Astrocyte (in vitro differentiated cells and primary cell): ENCODE measurements around the gene EHBP1. TPM values are rescaled to one million over a fixed set of nuclear protein-coding genes. Genes with fewer than 3 reads are reported as not detected.

ENCODE experiments used
- DNase-seq: peaks from one replicate; pipeline ENCODE4 v3.0.0-alpha.2; 2010; ENCODE audit warnings: low read depth
- FAIRE-seq: peaks from 2 replicates; lab custom pipeline; 2011; peaks lifted over from hg19 to GRCh38; lab: Jason Lieb, UNC
- H2AFZ ChIP-seq: 2 replicates; pipeline ENCODE4 v1.6.0; 2012; ENCODE audit warnings: low read depth, low read length, inconsistent platforms
- H3K27ac ChIP-seq: 2 replicates; pipeline ENCODE4 v1.5.1; 2011; ENCODE audit warnings: low read depth, low read length, inconsistent platforms
- H3K27me3 ChIP-seq: 2 replicates; pipeline ENCODE4 v1.6.0; 2011; ENCODE audit warnings: low read length, inconsistent platforms; ENCODE audit not compliant: insufficient read depth
- H3K36me3 ChIP-seq: 2 replicates; pipeline ENCODE4 v1.5.1; 2011; ENCODE audit warnings: low read length, inconsistent platforms; ENCODE audit not compliant: insufficient read depth
- H3K4me1 ChIP-seq: 2 replicates; pipeline ENCODE4 v1.5.1; 2011; ENCODE audit warnings: low read length, inconsistent platforms; ENCODE audit not compliant: insufficient read depth
- H3K4me2 ChIP-seq: 2 replicates; pipeline ENCODE4 v1.6.0; 2012; ENCODE audit warnings: low read length, inconsistent platforms
- H3K4me3 ChIP-seq: 2 replicates; pipeline ENCODE4 v1.5.1; 2011; ENCODE audit warnings: low read depth, mild to moderate bottlenecking, low read length, inconsistent platforms; ENCODE audit not compliant: insufficient read depth
- H3K79me2 ChIP-seq: 2 replicates; pipeline ENCODE4 v1.6.0; 2012; ENCODE audit warnings: mild to moderate bottlenecking, low read length, inconsistent platforms; ENCODE audit not compliant: insufficient read depth
- H3K9ac ChIP-seq: 2 replicates; pipeline ENCODE4 v1.6.0; 2012; ENCODE audit warnings: mild to moderate bottlenecking, low read length, inconsistent platforms
- H3K9me3 ChIP-seq: 2 replicates; pipeline ENCODE4 v1.5.1; 2012; ENCODE audit warnings: low read depth, mild to moderate bottlenecking, low read length, inconsistent platforms; ENCODE audit not compliant: insufficient read depth
- H4K20me1 ChIP-seq: 2 replicates; pipeline ENCODE4 v1.6.0; 2012; ENCODE audit warnings: low read length, inconsistent platforms; ENCODE audit not compliant: insufficient read depth
- H3K27ac Mint-ChIP-seq: one replicate; pipeline ENCODE4 v1.8.0; 2021; ENCODE audit warnings: mild to moderate bottlenecking, mixed read lengths; ENCODE audit not compliant: unreplicated experiment
- H3K27me3 Mint-ChIP-seq: one replicate; pipeline ENCODE4 v1.8.0; 2021; ENCODE audit warnings: low read depth, mixed read lengths; ENCODE audit not compliant: unreplicated experiment
- H3K36me3 Mint-ChIP-seq: one replicate; pipeline ENCODE4 v1.8.0; 2021; ENCODE audit warnings: low read depth, mixed read lengths; ENCODE audit not compliant: unreplicated experiment
- H3K4me1 Mint-ChIP-seq: one replicate; pipeline ENCODE4 v1.8.0; 2021; ENCODE audit warnings: low read depth, mixed read lengths; ENCODE audit not compliant: unreplicated experiment
- H3K4me3 Mint-ChIP-seq: one replicate; pipeline ENCODE4 v1.8.0; 2021; ENCODE audit warnings: mild to moderate bottlenecking, moderate library complexity, mixed read lengths; ENCODE audit not compliant: unreplicated experiment
- H3K9me3 Mint-ChIP-seq: one replicate; pipeline ENCODE4 v1.8.0; 2021; ENCODE audit warnings: mild to moderate bottlenecking, mixed read lengths; ENCODE audit not compliant: unreplicated experiment
- EZH2 ChIP-seq: IDR thresholded peaks from 2 replicates; pipeline ENCODE4 v1.6.1; 2012; ENCODE audit warnings: mild to moderate bottlenecking, low read length, inconsistent platforms; ENCODE audit not compliant: insufficient read depth
- total RNA-seq: library from RNA; stranded (reverse); gene quantifications from 2 replicates; pipeline ENCODE4 v1.2.1, GENCODE V29; 2021
- TF ChIP-seq, protein P1 (sequence below): IDR thresholded peaks from 2 replicates; pipeline ENCODE4 v1.5.1; 2011; ENCODE audit warnings: low read depth, mild to moderate bottlenecking, inconsistent platforms, low read length, moderate library complexity; ENCODE audit not compliant: insufficient read depth

Gene EHBP1
- total RNA-seq, 1 donor from 2014 or later: 44.1 TPM

DNA sequence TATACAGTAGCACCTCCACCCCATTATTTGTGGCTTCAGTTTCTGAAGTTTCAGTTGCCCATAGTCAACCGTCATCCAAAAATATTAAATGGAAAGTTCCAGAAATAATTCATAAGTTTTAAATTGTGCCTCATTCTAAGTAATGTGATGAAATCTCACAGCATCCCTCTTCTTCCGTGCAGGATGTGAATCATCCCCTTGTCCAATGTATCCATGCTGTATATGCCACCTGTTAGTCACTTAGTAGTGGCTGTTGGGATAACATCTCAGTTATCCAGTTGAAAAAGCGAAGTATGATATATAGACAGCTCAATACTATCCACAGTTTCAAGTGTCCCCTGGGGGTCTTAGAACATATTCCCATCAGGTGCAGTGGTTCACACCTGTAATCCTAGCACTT, 226.0 kb downstream of the EHBP1 start:
- Histone ChIP-seq H4K20me1 (no peaks in the 10 kb centered on the region), H3K4me1 (no peaks in the 10 kb centered on the region), H3K9ac (no peak overlapping the region), H3K4me2 (no peak overlapping the region), H3K9me3 (no peaks in the 10 kb centered on the region), H2AFZ (no peak overlapping the region), H3K27ac (no peak overlapping the region), H3K27me3 (no peaks in the 10 kb centered on the region), H3K79me2 (no peaks in the 10 kb centered on the region), H3K36me3 (no peaks in the 10 kb centered on the region), H3K4me3 (no peak overlapping the region)
- TF ChIP-seq EZH2: no peak
- TF ChIP-seq, protein P1, sequence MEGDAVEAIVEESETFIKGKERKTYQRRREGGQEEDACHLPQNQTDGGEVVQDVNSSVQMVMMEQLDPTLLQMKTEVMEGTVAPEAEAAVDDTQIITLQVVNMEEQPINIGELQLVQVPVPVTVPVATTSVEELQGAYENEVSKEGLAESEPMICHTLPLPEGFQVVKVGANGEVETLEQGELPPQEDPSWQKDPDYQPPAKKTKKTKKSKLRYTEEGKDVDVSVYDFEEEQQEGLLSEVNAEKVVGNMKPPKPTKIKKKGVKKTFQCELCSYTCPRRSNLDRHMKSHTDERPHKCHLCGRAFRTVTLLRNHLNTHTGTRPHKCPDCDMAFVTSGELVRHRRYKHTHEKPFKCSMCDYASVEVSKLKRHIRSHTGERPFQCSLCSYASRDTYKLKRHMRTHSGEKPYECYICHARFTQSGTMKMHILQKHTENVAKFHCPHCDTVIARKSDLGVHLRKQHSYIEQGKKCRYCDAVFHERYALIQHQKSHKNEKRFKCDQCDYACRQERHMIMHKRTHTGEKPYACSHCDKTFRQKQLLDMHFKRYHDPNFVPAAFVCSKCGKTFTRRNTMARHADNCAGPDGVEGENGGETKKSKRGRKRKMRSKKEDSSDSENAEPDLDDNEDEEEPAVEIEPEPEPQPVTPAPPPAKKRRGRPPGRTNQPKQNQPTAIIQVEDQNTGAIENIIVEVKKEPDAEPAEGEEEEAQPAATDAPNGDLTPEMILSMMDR: no peak
- Mint-ChIP-seq H3K9me3 (no peaks in the 10 kb centered on the region), H3K27ac (no peak overlapping the region), H3K27me3 (no peaks in the 10 kb centered on the region), H3K4me1 (no peaks in the 10 kb centered on the region), H3K4me3 (no peak overlapping the region), H3K36me3 (peaks cover 2% of the 10 kb centered on the region)
- DNase-seq (no peak), FAIRE-seq (no peak)

DNA sequence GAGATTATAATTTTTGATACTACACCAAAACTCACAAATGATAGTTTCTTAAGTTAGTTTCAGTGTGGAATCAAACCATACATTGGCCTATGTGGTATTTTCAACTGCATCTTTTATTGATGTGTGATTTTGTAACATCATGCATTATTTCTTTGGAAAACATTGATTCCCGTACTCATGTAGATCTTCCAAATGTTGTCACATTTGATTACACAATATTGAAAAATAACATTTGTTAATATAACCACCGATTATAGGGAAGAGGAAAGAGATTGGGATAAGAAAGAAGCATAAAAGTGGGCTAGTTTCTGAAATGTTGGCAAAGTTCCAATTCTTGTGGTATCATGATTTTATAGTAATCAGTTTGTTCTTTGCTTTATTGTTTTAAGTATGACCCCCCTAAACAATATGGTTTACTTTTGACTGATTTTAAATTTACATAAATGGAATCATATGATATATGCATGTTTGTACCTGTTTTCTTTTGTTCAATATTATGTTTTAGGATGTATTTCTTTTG, 227.9 kb downstream of the EHBP1 start:
- H3K36me3 Mint-ChIP-seq: peaks cover 2% of the 10 kb centered on the region
- FAIRE-seq: no peak

DNA sequence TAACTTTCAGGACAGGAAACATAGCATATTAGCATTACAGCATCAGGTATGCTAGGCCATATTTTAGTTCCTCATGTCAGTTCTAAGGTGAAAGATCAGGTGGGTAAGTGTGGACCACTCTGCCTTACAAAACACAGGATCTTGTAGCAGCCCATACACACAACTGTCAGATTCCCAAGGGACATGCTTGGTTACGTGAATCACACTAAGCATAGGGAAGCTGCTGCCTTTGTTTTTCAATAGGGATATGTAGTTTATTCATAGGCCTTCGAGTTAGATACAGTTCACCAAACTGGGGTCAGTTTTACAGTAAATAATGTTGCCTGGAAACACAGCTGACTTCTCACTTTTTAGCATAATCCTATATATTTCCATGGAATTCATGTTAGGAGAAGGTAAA, 229.0 kb downstream of the EHBP1 start:
- H3K9ac ChIP-seq: no peak overlapping the region
- H3K4me2 ChIP-seq: no peak overlapping the region
- TF ChIP-seq, protein P1: no peak
- no peak for TF ChIP-seq EZH2
- Mint-ChIP-seq H3K27me3 (no peaks in the 10 kb centered on the region), H3K9me3 (no peaks in the 10 kb centered on the region), H3K36me3 (peaks cover 2% of the 10 kb centered on the region), H3K4me1 (peaks cover 11% of the 10 kb centered on the region), H3K4me3 (no peak overlapping the region), H3K27ac (no peak overlapping the region)
- no peak overlapping the region for H3K4me3 ChIP-seq
- H3K27me3 ChIP-seq: no peaks in the 10 kb centered on the region
- H3K79me2 ChIP-seq: no peaks in the 10 kb centered on the region
- H2AFZ ChIP-seq: no peak overlapping the region
- H3K9me3 ChIP-seq: no peaks in the 10 kb centered on the region
- H3K36me3 ChIP-seq: no peaks in the 10 kb centered on the region
- H4K20me1 ChIP-seq: no peaks in the 10 kb centered on the region
- DNase-seq (no peak), FAIRE-seq (no peak)
- H3K27ac ChIP-seq: no peak overlapping the region
- peaks cover 8% of the 10 kb centered on the region for H3K4me1 ChIP-seq

More for the DNA sequence above, 227.9 kb downstream of the EHBP1 start:
- no peak for TF ChIP-seq EZH2
- TF ChIP-seq, protein P1: no peak
- Mint-ChIP-seq H3K9me3 (no peaks in the 10 kb centered on the region), H3K27ac (no peak overlapping the region), H3K4me3 (no peak overlapping the region), H3K4me1 (peaks cover 9% of the 10 kb centered on the region), H3K27me3 (no peaks in the 10 kb centered on the region)
- Histone ChIP-seq H3K9ac (no peak overlapping the region), H3K4me1 (peaks cover 4% of the 10 kb centered on the region), H2AFZ (no peak overlapping the region), H3K4me3 (no peak overlapping the region), H3K27me3 (no peaks in the 10 kb centered on the region), H3K79me2 (no peaks in the 10 kb centered on the region), H3K9me3 (no peaks in the 10 kb centered on the region), H3K27ac (no peak overlapping the region), H4K20me1 (no peaks in the 10 kb centered on the region), H3K4me2 (no peak overlapping the region), H3K36me3 (no peaks in the 10 kb centered on the region)
- no peak for DNase-seq
